ENCODE measurements around the gene FAM50A.

Gene FAM50A

GRCh38 chrX:154478728-154479622, 35.0 kb downstream of the FAM50A start, which contains the start of gene LAGE3:
Gene LAGE3, minus strand, starts transcription at chrX:154479281. Its CDS starts 366 bp downstream, at chrX:154478915.
- TF ChIP-seq CTCF (IDR thresholded peaks at IDR 0.05; ENCODE audit: borderline replicate concordance, control extremely low read depth, extremely low read depth, insufficient read depth, missing control alignments) = no peak
- in situ Hi-C loops (cut with MboI; ENCODE audit: low sequenced_read_pairs, unreplicated experiment) = no loop called here
- DNase-seq (ENCODE audit: low spot score) = peak; percentile 92

GRCh38 chrX:154481195-154481594, 37.3 kb downstream of the FAM50A start:
- in situ Hi-C loops (cut with MboI; ENCODE audit: low sequenced_read_pairs, unreplicated experiment) = no loop called here
- DNase-seq (ENCODE audit: low spot score) = no peak
- TF ChIP-seq CTCF (IDR thresholded peaks at IDR 0.05; ENCODE audit: borderline replicate concordance, control extremely low read depth, extremely low read depth, insufficient read depth, missing control alignments) = no peak

GRCh38 chrX:154481911-154482601, 38.1 kb downstream of the FAM50A start:
- in situ Hi-C loops (cut with MboI; ENCODE audit: low sequenced_read_pairs, unreplicated experiment) = no loop called here
- no peak for TF ChIP-seq CTCF (IDR thresholded peaks at IDR 0.05; ENCODE audit: borderline replicate concordance, control extremely low read depth, extremely low read depth, insufficient read depth, missing control alignments)
- DNase-seq (ENCODE audit: low spot score) = no peak

GRCh38 chrX:154482786-154483185, 38.8 kb downstream of the FAM50A start:
- no peak for TF ChIP-seq CTCF (IDR thresholded peaks at IDR 0.05; ENCODE audit: borderline replicate concordance, control extremely low read depth, extremely low read depth, insufficient read depth, missing control alignments)
- in situ Hi-C loops (cut with MboI; ENCODE audit: low sequenced_read_pairs, unreplicated experiment) = no loop called here
- DNase-seq (ENCODE audit: low spot score) = no peak

GRCh38 chrX:154483325-154483724, 39.4 kb downstream of the FAM50A start:
- in situ Hi-C loops (cut with MboI; ENCODE audit: low sequenced_read_pairs, unreplicated experiment) = no loop called here
- TF ChIP-seq CTCF (IDR thresholded peaks at IDR 0.05; ENCODE audit: borderline replicate concordance, control extremely low read depth, extremely low read depth, insufficient read depth, missing control alignments) = no peak

GRCh38 chrX:154484255-154485149, 40.6 kb downstream of the FAM50A start:
- in situ Hi-C loops (cut with MboI; ENCODE audit: low sequenced_read_pairs, unreplicated experiment) = no loop called here
- no peak for TF ChIP-seq CTCF (IDR thresholded peaks at IDR 0.05; ENCODE audit: borderline replicate concordance, control extremely low read depth, extremely low read depth, insufficient read depth, missing control alignments)
- DNase-seq (ENCODE audit: low spot score) = no peak

More at GRCh38 chrX:154483325-154483724, 39.4 kb downstream of the FAM50A start:
- DNase-seq (ENCODE audit: low spot score) = no peak

Data from GM13976 (cell line).